IPS-18c (cell line): Measurements from ENCODE around the gene COL27A1.

Experiments used
- H3K4me3 ChIP-seq: 2 replicates; pipeline ENCODE4 v1.7.0; 2013; ENCODE audit warnings: low read depth, mild to moderate bottlenecking, low read length, moderate library complexity; ENCODE audit not compliant: insufficient read depth
- H3K9me3 ChIP-seq: one replicate; pipeline ENCODE4 v1.6.1; 2013; ENCODE audit warnings: mild to moderate bottlenecking, low read length, moderate library complexity; ENCODE audit not compliant: control insufficient read depth, insufficient read depth

Gene COL27A1

GRCh38 chr9:114158482-114159130 lies 3.3 kb downstream of the COL27A1 start:
- no peak overlapping the region for H3K4me3 ChIP-seq
- H3K9me3 ChIP-seq = no peaks in the 10 kb centered on the region

GRCh38 chr9:114159691-114160090 lies 4.4 kb downstream of the COL27A1 start:
- no peak overlapping the region for H3K4me3 ChIP-seq
- no peaks in the 10 kb centered on the region for H3K9me3 ChIP-seq

DNA sequence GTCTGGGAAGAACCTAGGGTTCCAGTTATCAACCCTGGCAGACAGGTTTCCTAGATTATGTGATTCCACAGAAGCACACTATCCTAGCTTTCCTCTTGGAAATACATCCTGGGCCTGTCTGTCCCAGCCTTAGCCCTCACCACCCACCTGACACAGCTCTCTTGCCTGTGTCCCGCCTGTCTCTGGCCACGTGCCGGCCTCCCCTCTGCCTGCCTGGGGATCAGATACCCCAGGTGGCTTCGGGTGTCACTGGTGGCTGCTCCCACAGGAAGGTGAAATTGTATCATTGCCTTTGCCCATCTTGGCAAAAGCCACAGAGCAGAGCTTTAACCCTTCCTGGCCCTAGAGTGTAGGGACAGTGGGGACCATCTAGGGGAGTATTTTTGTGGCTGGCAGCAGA lies 6.2 kb downstream of the COL27A1 start:
- H3K4me3 ChIP-seq = no peak overlapping the region
- H3K9me3 ChIP-seq = no peaks in the 10 kb centered on the region

GRCh38 chr9:114163517-114163951 lies 8.2 kb downstream of the COL27A1 start:
- H3K4me3 ChIP-seq = no peak overlapping the region
- H3K9me3 ChIP-seq = no peaks in the 10 kb centered on the region

- H3K4me3 ChIP-seq = no peak overlapping the region
- H3K9me3 ChIP-seq = no peaks in the 10 kb centered on the region
Measured at GRCh38 chr9:114164191-114164794, 9.0 kb downstream of the COL27A1 start.

DNA sequence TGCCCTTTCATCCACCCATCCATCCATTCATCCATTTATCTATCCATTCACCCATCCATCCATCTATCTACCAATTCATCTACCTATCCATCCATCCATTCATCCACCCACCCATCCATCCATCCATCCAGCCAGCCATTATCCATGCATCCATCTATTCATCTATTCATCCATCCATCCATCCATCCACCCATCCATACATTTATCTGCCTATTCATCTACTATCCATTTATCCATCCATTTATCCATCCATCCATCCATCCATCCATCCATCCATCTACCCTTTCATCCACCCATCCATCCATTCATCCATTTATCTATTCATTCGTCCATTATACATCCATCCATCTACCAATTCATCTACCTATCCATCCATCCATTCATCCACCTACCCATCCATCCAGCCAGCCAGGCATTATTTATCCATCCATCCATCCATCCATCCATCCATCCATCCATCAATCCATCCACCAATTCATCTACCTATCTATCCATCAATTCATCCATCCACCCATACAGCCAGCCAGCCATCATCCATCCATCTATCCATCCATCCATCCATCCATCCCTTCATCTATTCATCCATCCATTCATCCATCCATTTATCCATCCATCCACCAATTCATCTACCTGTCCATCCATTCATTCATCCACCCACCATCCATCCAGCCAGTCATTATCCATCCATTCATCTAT lies 10.2 kb downstream of the COL27A1 start:
- Histone ChIP-seq H3K9me3 (no peaks in the 10 kb centered on the region), H3K4me3 (no peak overlapping the region)

- no peaks in the 10 kb centered on the region for H3K9me3 ChIP-seq
Measured at GRCh38 chr9:114166103-114166470, 10.8 kb downstream of the COL27A1 start.

DNA sequence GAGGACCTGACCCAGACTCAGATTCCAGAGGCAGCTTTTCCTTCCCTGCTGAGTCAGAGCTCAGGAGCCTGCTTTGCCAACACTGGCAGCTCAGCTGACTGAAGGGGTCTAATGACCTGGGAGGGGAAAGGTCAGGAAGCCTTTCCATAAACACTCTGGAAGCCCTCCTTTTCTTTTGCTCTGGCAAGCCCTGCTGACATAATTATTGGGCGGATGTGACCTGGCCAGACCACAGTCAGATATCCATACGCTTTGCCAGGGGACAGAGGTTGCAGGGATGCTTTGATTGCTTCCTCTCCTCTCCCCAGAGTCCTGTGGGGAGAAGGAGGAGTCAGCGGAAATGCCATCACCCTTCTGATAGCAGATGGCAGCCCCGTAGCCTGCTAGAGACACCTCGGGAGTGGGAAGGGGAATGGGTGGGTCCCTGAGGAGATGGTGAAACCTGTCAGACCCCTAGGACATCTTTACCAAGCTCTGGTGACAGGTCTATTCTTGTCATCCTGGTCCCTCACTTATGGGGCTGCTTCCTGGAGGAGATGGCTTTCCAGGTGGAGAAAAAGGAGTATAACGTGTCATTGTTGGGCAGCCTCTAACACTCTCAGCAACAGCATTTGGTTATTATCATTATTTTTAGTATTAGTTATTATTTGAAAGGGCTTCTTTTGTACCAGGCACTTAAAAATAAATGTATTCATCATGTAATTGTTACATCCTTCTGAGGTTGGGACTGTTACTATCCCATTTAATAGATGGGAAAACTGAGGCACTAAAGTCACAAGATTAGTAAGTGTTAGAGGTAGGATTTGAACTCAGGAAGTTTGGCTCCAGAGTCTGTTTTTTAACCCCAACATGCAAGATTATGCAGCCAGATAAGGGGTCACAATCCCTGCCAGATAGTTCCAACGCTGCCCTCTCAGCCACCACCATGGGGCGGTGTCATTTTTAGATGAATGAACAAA lies 11.6 kb downstream of the COL27A1 start:
- no peak overlapping the region for H3K4me3 ChIP-seq
- H3K9me3 ChIP-seq = no peaks in the 10 kb centered on the region

More at GRCh38 chr9:114166103-114166470, 10.8 kb downstream of the COL27A1 start:
- H3K4me3 ChIP-seq = no peak overlapping the region

- Histone ChIP-seq H3K9me3 (no peaks in the 10 kb centered on the region), H3K4me3 (no peak overlapping the region)
Measured at GRCh38 chr9:114167591-114168091, 12.3 kb downstream of the COL27A1 start.

DNA sequence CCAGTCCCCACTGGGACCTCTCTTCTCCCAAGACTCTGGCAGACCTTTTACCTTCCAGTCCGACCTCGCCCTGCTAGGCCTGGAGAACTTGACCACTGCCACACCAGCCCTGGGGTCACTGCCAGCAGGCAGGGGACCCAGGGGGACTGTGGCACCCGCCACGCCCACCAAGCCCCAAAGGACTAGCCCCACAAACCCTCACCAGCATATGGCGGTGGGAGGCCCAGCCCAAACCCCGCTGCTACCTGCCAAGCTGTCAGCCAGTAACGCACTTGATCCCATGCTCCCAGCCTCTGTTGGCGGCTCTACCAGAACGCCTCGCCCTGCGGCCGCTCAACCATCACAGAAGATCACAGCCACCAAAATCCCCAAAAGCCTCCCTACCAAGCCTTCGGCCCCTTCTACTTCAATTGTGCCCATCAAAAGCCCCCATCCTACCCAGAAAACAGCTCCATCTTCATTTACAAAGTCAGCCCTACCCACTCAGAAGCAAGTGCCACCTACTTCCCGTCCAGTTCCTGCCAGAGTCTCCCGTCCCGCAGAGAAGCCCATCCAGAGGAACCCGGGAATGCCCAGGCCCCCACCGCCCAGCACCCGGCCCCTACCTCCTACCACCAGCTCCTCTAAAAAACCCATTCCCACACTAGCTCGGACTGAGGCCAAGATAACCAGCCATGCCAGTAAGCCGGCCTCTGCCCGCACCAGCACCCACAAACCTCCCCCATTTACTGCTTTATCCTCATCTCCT lies 13.1 kb downstream of the COL27A1 start:
- no peak overlapping the region for H3K4me3 ChIP-seq

DNA sequence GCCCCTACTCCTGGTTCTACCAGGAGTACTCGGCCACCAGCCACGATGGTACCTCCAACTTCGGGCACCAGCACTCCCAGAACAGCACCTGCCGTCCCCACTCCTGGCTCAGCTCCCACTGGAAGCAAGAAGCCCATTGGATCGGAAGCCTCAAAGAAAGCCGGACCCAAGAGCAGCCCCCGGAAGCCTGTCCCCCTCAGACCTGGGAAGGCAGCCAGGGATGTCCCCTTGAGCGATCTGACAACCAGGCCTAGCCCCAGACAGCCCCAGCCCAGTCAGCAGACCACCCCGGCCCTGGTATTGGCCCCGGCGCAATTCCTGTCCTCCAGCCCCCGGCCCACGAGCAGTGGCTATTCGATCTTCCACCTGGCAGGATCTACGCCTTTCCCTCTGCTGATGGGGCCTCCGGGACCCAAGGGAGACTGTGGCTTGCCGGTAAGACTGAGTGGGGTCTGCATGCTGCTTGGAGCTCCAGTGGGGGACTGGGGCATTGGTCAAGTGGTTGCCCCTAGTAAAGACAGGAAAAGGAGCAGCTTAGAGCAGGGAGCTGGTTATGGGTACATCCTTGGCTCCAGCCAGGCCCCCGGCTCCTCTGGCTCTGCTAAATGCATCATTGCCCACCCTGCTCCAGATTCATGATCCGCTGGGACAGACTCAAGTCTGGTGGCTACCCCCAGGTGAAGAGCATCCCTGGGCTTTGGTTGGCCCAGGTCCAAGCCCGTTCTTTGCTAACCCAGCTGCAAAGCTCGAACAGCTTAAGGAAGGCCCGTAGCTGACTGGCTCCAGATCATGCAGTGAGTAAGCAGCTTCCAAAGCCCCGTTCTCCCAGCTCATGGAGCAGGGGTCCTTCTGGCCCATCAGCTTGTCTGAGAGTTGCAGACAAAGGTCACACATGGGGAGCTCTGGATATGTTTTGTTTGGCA lies 14.0 kb downstream of the COL27A1 start:
- Histone ChIP-seq H3K9me3 (no peaks in the 10 kb centered on the region), H3K4me3 (no peak overlapping the region)

More for the DNA sequence above, 13.1 kb downstream of the COL27A1 start:
- no peaks in the 10 kb centered on the region for H3K9me3 ChIP-seq

- Histone ChIP-seq H3K4me3 (no peak overlapping the region), H3K9me3 (no peaks in the 10 kb centered on the region)
Measured at GRCh38 chr9:114169952-114170770, 14.8 kb downstream of the COL27A1 start.

GRCh38 chr9:114170771-114171461 lies 15.6 kb downstream of the COL27A1 start:
- Histone ChIP-seq H3K9me3 (no peaks in the 10 kb centered on the region), H3K4me3 (no peak overlapping the region)

GRCh38 chr9:114171500-114171899 lies 16.2 kb downstream of the COL27A1 start:
- H3K9me3 ChIP-seq = no peaks in the 10 kb centered on the region
- no peak overlapping the region for H3K4me3 ChIP-seq
